Esophagus squamous epithelium (tissue), 5 donors: ENCODE data around the gene SH3RF2. TPM values are rescaled to one million over a fixed set of nuclear protein-coding genes. Genes with fewer than 3 reads are reported as not detected.

Experiments
- DNase-seq: peaks from one replicate; lab custom pipeline; 2025; lab: John Stamatoyannopoulos, UW
- H3K27ac ChIP-seq, 4 donors: fragments of 200-600 bp; sonication (generic); one replicate each; pipeline ENCODE4 v1.5.1; 2016 to 2019; ENCODE audit warnings: mild to moderate bottlenecking in 1 of 4
- H3K27me3 ChIP-seq, 4 donors: fragments of 200-600 bp; sonication (generic); 1 replicate in 3 of 4; 2 replicates in 1 of 4; pipeline versions ENCODE4 v1.5.1 to v1.6.0; 2017 to 2021; ENCODE audit warnings: antibody characterized with exemption in 1 of 4
- H3K36me3 ChIP-seq, 3 donors: fragments of 200-600 bp; sonication (generic); one replicate each; pipeline ENCODE4 v1.5.1; 2016 to 2019
- H3K4me1 ChIP-seq, 3 donors: fragments of 200-600 bp; sonication (generic); one replicate each; pipeline ENCODE4 v1.5.1; 2017 to 2019
- H3K4me3 ChIP-seq, 4 donors: fragments of 200-600 bp; sonication (generic); 1 replicate in 3 of 4; 2 replicates in 1 of 4; pipeline ENCODE4 v1.5.1; 2016 to 2019; ENCODE audit warnings: mild to moderate bottlenecking in 2 of 4, moderate library complexity in 1 of 4
- H3K9me3 ChIP-seq, 3 donors: fragments of 200-600 bp; sonication (generic); one replicate each; pipeline ENCODE4 v1.5.1; 2016 to 2019
- CTCF ChIP-seq, 6 experiments: fragments of 450-650 bp in 4 of 6; fragments of 200-600 bp in 2 of 6; sonication (generic) in 2 of 6; IDR thresholded peaks; one replicate each; pipeline ENCODE4 v1.5.1; 2016 to 2019; ENCODE audit warnings: antibody characterized with exemption in 6 of 6, mild to moderate bottlenecking in 4 of 6, moderate library complexity in 4 of 6
- POLR2A ChIP-seq, 4 donors: fragments of 450-650 bp; IDR thresholded peaks; one replicate each; pipeline ENCODE4 v1.6.1; 2017; ENCODE audit warnings: antibody characterized with exemption in 4 of 4, mild to moderate bottlenecking in 4 of 4, moderate library complexity in 3 of 4
- whole genome bisulfite sequencing, 2 donors: methylation state at CpG; one replicate each; pipeline ENCODE4 v1.1.5; 2018; 5-methylcytosine and 5-hydroxymethylcytosine counted together
- intact Hi-C: fragments of 100-400 bp; cut with DNase I; formaldehyde crosslinking; loops from one replicate; pipeline ENCODE4 v1.15.0; 2022
- total RNA-seq, 4 donors: library from RNA; depleted of rRNA; stranded (reverse); fragments of >200 nt; gene quantifications; one replicate each; pipeline ENCODE4 v1.1.0, GENCODE V29; 2016
- donor health status: DM: yes; HTN: yes; CAD: no.

SH3RF2 gene
- total RNA-seq, 4 donors from 2014 or later = 33.4 to 63.1 (median 59.1) TPM

DNA sequence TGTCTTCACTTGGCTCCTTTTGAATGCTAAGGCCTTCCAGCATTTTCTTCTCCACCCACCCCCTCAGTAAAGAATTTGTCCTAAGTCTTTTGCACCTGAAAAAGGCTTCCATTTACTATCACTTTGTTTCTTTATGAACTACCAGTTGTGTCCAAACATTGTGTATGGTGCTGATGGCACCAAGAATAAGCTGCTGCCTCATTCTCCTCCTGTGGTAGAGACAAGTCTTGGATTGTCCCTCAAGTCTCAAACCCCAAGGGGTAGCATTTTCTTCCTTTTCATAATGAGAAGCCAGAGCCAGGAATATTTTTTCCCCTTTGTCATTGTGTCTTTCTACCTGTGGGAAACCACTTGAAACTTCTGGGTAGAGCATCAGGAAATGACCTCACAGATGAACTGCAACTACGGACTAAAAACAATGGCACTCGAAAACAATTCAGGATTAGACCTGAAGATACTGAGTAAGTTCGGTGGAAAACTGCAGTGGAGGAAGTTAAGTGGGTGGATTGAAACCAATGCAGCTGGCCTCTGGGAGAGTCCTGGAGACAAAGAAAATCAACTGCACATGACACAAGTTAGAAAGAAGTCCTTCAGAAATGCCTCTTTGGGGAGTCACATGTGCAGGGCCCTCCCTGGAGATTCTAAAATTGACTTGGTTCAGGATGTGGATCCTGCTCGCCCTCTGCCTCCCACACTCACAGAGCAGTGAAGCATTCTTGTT is 80.5 kb downstream of the SH3RF2 start:
- DNase-seq = no peak
- 59 to 70% methylated on average over 4 of the region's 4 CpGs for WGBS, 2 donors
- Histone ChIP-seq H3K9me3 (no peaks in the 10 kb centered on the region), H3K4me1 (no peaks in the 10 kb centered on the region), H3K27me3 (no peaks in the 10 kb centered on the region), H3K27ac (peak overlapping the region in 1 of 4 donors; percentile 14), H3K4me3 (no peak overlapping the region), H3K36me3 (peaks cover 0 to 67% (median 0%) of the 10 kb centered on the region in 3 donors)
- intact Hi-C loops = no loop called here
- TF ChIP-seq POLR2A (IDR thresholded peaks at IDR 0.05) (no peak), CTCF (IDR thresholded peaks at IDR 0.05) (no peak)

DNA sequence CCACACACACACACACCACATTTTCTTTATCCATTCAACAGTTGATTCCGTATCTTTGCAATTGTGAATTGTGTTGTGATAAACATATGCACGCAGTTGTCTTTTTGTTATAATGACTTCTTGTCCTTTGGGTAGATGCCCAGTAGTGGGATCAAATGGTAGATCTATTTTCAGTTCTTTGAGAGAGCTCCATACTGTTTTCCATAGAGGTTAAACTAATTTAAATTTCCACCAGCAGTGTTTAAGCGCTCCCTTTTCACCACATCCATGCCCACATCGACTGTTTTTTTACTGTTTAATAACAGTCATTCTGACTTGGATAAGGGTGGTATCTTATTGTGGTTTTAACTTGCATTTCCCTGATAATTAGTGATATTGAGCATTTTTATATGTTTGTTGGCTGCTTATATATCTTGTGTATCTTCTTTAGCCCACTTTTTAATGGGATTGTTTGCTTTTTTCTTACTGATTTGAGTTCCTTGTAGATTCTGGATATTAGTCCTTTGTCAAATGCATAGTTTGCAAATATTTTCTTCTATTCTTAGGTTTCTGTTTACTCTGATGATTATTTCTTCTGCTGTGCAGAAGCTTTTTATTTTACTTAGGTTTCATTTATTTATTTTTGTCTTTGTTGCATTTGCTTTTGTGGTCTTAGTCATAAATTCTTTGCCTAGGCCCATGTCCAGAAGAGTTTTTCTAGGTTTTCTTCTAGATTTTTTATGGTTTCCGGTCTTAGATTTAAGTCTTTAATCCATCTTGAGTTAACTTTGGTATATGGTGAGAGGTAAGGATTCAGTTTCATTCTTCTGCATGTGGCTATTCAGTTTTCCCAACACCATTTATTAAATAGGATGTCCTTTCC is 82.4 kb downstream of the SH3RF2 start:
- TF ChIP-seq CTCF (IDR thresholded peaks at IDR 0.05) (no peak), POLR2A (IDR thresholded peaks at IDR 0.05) (no peak)
- Histone ChIP-seq H3K27ac (no peak overlapping the region), H3K36me3 (peaks cover 0 to 78% (median 0%) of the 10 kb centered on the region in 3 donors), H3K4me1 (no peaks in the 10 kb centered on the region), H3K9me3 (no peaks in the 10 kb centered on the region), H3K4me3 (no peak overlapping the region), H3K27me3 (no peaks in the 10 kb centered on the region)
- 75 to 86% methylated on average over 5 of the region's 5 CpGs for WGBS, 2 donors
- intact Hi-C loops = no loop called here
- no peak for DNase-seq

DNA sequence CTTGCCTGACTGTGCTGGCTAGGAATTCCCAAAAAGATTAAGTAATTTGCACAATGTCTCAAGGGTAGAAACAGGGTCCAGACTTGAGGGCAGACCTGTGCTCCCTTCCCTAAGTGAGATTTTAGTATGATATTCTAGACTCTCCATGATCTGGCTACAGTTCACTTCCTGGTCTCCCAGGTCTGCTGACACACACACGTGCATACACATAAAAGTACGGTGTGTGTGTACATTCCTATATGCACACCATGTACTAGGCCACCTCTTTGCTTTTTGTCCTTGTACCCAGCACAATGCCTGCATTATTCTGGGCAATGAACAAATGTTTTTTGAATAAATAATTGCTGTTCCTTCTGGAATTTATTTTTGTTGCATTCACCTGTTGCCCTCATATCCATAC is 83.7 kb downstream of the SH3RF2 start:
- DNase-seq = no peak
- no peak overlapping the region for H3K4me3 ChIP-seq
- H3K27me3 ChIP-seq = no peaks in the 10 kb centered on the region
- H3K36me3 ChIP-seq = peaks cover 0 to 69% (median 0%) of the 10 kb centered on the region in 3 donors
- TF ChIP-seq POLR2A (IDR thresholded peaks at IDR 0.05) = no peak
- TF ChIP-seq CTCF (IDR thresholded peaks at IDR 0.05) = no peak
- H3K9me3 ChIP-seq = no peaks in the 10 kb centered on the region
- H3K4me1 ChIP-seq = peaks cover 0 to 4% (median 0%) of the 10 kb centered on the region in 3 donors
- intact Hi-C loops = no loop called here
- 46 to 84% methylated on average over 2 of the region's 2 CpGs for WGBS, 2 donors
- H3K27ac ChIP-seq = no peak overlapping the region

GRCh38 chr5:146024034-146024433 is 87.7 kb downstream of the SH3RF2 start:
- no peaks in the 10 kb centered on the region for H3K9me3 ChIP-seq
- DNase-seq = no peak
- no peak overlapping the region for H3K27ac ChIP-seq
- no peaks in the 10 kb centered on the region for H3K27me3 ChIP-seq
- 79 to 94% methylated on average over 3 of the region's 3 CpGs for WGBS, 2 donors
- no peak overlapping the region for H3K4me3 ChIP-seq
- intact Hi-C loops = no loop called here
- no peak for TF ChIP-seq POLR2A (IDR thresholded peaks at IDR 0.05)
- TF ChIP-seq CTCF (IDR thresholded peaks at IDR 0.05) = no peak
- peaks cover 0 to 32% (median 0%) of the 10 kb centered on the region in 3 donors for H3K36me3 ChIP-seq
- H3K4me1 ChIP-seq = peaks cover 3 to 39% (median 3%) of the 10 kb centered on the region in 3 donors
